Mesendoderm (in vitro differentiated cells): ENCODE results near the gene IKZF1. TPM values are rescaled to one million over a fixed set of nuclear protein-coding genes. Genes with fewer than 3 reads are reported as not detected.

Experiments used
- DNase-seq: peaks from one replicate; pipeline ENCODE4 v3.0.0; 2013
- H2AK5ac ChIP-seq: 2 replicates; pipeline ENCODE4 v1.6.1; 2013; ENCODE audit warnings: low read length, inconsistent platforms
- H2BK120ac ChIP-seq: 2 replicates; pipeline ENCODE4 v1.6.1; 2013; ENCODE audit warnings: low read depth, mild to moderate bottlenecking, low read length, moderate library complexity, mixed read lengths
- H2BK15ac ChIP-seq: replicated peaks from 2 replicates; pipeline ENCODE4 v1.6.1; 2013; ENCODE audit warnings: low read depth, mild to moderate bottlenecking, moderate library complexity
- H2BK5ac ChIP-seq: 2 replicates; pipeline ENCODE4 v1.6.1; 2013; ENCODE audit warnings: low read length, inconsistent platforms
- H3K18ac ChIP-seq: 2 replicates; pipeline ENCODE4 v1.6.1; 2013; ENCODE audit warnings: mild to moderate bottlenecking, low read length, mixed read lengths
- H3K23ac ChIP-seq: one replicate; pipeline ENCODE4 v1.6.1; 2013; ENCODE audit warnings: low read length
- H3K27ac ChIP-seq: 2 replicates; pipeline ENCODE4 v1.5.1; 2013; ENCODE audit warnings: low read depth, mild to moderate bottlenecking, inconsistent platforms, low read length, moderate library complexity
- H3K27me3 ChIP-seq: 2 replicates; pipeline ENCODE4 v1.6.1; 2013; ENCODE audit warnings: low read length, control low read depth, mild to moderate bottlenecking, inconsistent platforms; ENCODE audit not compliant: insufficient read depth, poor library complexity
- H3K36me3 ChIP-seq: 2 replicates; pipeline ENCODE4 v1.6.1; 2013; ENCODE audit warnings: low read length, inconsistent platforms; ENCODE audit not compliant: control insufficient read depth, insufficient read depth
- H3K4ac ChIP-seq: one replicate; pipeline ENCODE4 v1.6.1; 2013; ENCODE audit warnings: low read depth, mild to moderate bottlenecking, low read length, moderate library complexity
- H3K4me1 ChIP-seq: 2 replicates; pipeline ENCODE4 v1.6.1; 2013; ENCODE audit warnings: low read depth, low read length, inconsistent platforms; ENCODE audit not compliant: control insufficient read depth
- H3K4me2 ChIP-seq: 2 replicates; pipeline ENCODE4 v1.6.1; 2013; ENCODE audit warnings: low read length
- H3K4me3 ChIP-seq: 2 replicates; pipeline ENCODE4 v1.5.1; 2013; ENCODE audit warnings: mild to moderate bottlenecking, low read length
- H3K56ac ChIP-seq: one replicate; pipeline ENCODE4 v1.6.1; 2013; ENCODE audit warnings: low read length
- H3K79me1 ChIP-seq: 2 replicates; pipeline ENCODE4 v1.6.1; 2013; ENCODE audit warnings: low read length, inconsistent platforms
- H3K79me2 ChIP-seq: 2 replicates; pipeline ENCODE4 v1.6.1; 2013; ENCODE audit warnings: mild to moderate bottlenecking, low read length; ENCODE audit not compliant: control insufficient read depth, insufficient read depth
- H3K9ac ChIP-seq: 2 replicates; pipeline ENCODE4 v1.6.1; 2013; ENCODE audit warnings: low read length, inconsistent platforms
- H4K5ac ChIP-seq: one replicate; pipeline ENCODE4 v1.6.1; 2013; ENCODE audit warnings: low read length
- H4K8ac ChIP-seq: one replicate; pipeline ENCODE4 v1.6.1; 2013; ENCODE audit warnings: low read depth, mild to moderate bottlenecking, control low read depth, low read length, moderate library complexity
- WGBS: extraction: QIAGEN DNeasy Blood & Tissue Kit; methylation state at CpG from one replicate; pipeline ENCODE4 v1.1.7; 2013; ENCODE audit warnings: low lambda C conversion rate, missing lambda C conversion rate; ENCODE audit not compliant: insufficient coverage; ENCODE audit errors: extremely low coverage; 5-methylcytosine and 5-hydroxymethylcytosine counted together
- polyA plus RNA-seq, 2 experiments: library from polyadenylated mRNA; stranded (reverse); fragments of 200-250 nt; gene quantifications; one replicate each; pipeline ENCODE4 v1.2.3, GENCODE V29; 2013

IKZF1 gene
- polyA plus RNA-seq (2013, experiment 1 of 2): 0.29 TPM
- 0.31 TPM for polyA plus RNA-seq (2013, experiment 2 of 2)

DNA sequence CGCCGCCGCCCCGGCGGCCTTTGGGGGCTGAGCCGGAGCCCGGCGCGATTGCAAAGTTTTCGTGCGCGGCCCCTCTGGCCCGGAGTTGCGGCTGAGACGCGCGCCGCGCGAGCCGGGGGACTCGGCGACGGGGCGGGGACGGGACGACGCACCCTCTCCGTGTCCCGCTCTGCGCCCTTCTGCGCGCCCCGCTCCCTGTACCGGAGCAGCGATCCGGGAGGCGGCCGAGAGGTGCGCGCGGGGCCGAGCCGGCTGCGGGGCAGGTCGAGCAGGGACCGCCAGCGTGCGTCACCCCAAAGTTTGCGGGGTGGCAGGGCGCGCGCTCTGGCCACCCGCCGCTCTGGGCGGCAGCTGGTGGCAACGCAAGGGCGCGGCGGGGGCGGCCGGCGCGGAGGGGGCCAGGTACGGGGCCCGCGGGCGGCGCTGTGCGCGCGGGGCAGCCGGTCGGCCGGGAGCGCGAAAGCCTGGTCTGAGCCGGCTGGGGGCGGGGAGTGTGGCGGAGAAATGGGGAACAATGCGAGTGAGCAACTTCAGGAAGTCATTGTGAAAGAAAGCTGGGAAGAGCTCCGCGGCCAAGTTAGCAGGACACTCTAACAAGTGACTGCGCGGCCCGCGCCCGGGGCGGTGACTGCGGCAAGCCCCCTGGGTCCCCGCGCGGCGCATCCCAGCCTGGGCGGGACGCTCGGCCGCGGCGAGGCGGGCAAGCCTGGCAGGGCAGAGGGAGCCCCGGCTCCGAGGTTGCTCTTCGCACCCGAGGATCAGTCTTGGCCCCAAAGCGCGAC lies at the start of gene IKZF1:
Gene IKZF1, plus strand, starts transcription at position 588 of the 782 bp plus-strand sequence. CDS start 14,346 bp downstream, outside the sequence.
- Histone ChIP-seq H3K4me1 (no peaks in the 10 kb centered on the region), H3K79me1 (no peaks in the 10 kb centered on the region), H3K79me2 (no peaks in the 10 kb centered on the region), H3K27me3 (peaks cover 13% of the 10 kb centered on the region), H2BK15ac (no peak within 1 kb of the TSS), H3K4me3 (peak within 1 kb of the TSS; percentile 47), H3K18ac (peak within 1 kb of the TSS; percentile 44), H3K23ac (peak within 1 kb of the TSS; percentile 38), H3K36me3 (no peaks in the 10 kb centered on the region), H4K8ac (no peak within 1 kb of the TSS), H2BK120ac (no peak within 1 kb of the TSS), H4K5ac (no peak within 1 kb of the TSS), H3K27ac (no peak within 1 kb of the TSS), H3K9ac (peak within 1 kb of the TSS; percentile 63), H3K4me2 (peak within 1 kb of the TSS; percentile 78), H2AK5ac (no peak within 1 kb of the TSS), H3K4ac (no peak within 1 kb of the TSS), H3K56ac (peak within 1 kb of the TSS; percentile 83), H2BK5ac (no peak within 1 kb of the TSS)
- WGBS: no CpG with 5 or more reads among the region's 107 CpGs
- peak; percentile 66 for DNase-seq

DNA sequence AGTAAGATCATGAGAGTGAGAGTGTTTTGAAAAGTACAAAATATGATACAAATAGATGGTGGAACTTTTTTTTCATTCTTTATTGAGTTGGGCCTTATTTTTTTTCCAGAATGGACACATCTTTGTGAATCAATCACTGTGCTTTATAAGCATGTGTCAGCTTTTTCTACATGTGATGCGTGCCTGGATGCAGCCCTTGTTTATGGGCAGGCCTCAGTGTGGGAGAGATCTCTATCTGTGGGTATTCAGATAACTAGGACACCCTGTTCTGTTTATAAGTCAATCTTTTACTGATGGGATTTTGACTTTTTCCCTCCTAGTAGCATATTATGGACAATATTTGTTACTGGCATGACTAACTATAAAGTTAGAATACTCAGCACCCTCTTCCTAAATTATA lies 42.9 kb upstream of the IKZF1 start:
- Histone ChIP-seq H3K27me3 (no peaks in the 10 kb centered on the region), H3K23ac (no peak overlapping the region), H4K8ac (no peak overlapping the region), H3K27ac (no peak overlapping the region), H3K4ac (no peak overlapping the region), H2BK15ac (no peak overlapping the region), H3K18ac (no peak overlapping the region), H2BK5ac (no peak overlapping the region), H2AK5ac (no peak overlapping the region), H3K4me2 (no peak overlapping the region), H3K9ac (no peak overlapping the region), H3K79me1 (no peaks in the 10 kb centered on the region), H4K5ac (no peak overlapping the region), H3K4me1 (no peaks in the 10 kb centered on the region), H3K56ac (no peak overlapping the region), H3K36me3 (no peaks in the 10 kb centered on the region), H3K4me3 (no peak overlapping the region), H2BK120ac (no peak overlapping the region), H3K79me2 (no peaks in the 10 kb centered on the region)
- DNase-seq: no peak
- no CpG with 5 or more reads among the region's 1 CpG for WGBS

DNA sequence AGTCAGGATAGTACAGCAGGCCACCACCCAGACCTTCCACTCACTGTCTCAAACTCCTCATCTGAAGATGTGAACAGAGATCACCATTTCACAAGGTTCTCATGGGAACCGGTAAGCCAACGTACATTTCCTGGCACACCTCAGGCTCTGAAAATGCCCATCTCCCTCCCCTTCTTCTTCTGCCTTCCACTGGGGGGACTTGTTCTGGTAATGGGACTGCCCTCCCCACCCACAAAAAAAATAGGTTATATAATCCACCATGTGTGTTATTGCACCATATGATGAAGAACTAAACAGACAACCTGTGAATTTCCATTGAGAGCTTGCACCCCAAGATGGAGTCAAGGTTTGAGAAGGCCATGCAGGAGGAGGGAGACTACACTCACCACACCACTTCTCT lies 42.1 kb upstream of the IKZF1 start:
- H3K23ac ChIP-seq: no peak overlapping the region
- H2AK5ac ChIP-seq: no peak overlapping the region
- H3K4me3 ChIP-seq: no peak overlapping the region
- no peak overlapping the region for H3K27ac ChIP-seq
- no peak overlapping the region for H3K4ac ChIP-seq
- H4K8ac ChIP-seq: no peak overlapping the region
- H3K36me3 ChIP-seq: no peaks in the 10 kb centered on the region
- H3K79me2 ChIP-seq: no peaks in the 10 kb centered on the region
- no peaks in the 10 kb centered on the region for H3K79me1 ChIP-seq
- no peaks in the 10 kb centered on the region for H3K4me1 ChIP-seq
- H3K56ac ChIP-seq: no peak overlapping the region
- H4K5ac ChIP-seq: no peak overlapping the region
- no peak overlapping the region for H2BK5ac ChIP-seq
- no peak for DNase-seq
- WGBS: no CpG with 5 or more reads among the region's 2 CpGs
- H2BK120ac ChIP-seq: no peak overlapping the region
- H3K4me2 ChIP-seq: no peak overlapping the region
- H3K27me3 ChIP-seq: no peaks in the 10 kb centered on the region
- H3K18ac ChIP-seq: no peak overlapping the region
- no peak overlapping the region for H2BK15ac ChIP-seq
- no peak overlapping the region for H3K9ac ChIP-seq

DNA sequence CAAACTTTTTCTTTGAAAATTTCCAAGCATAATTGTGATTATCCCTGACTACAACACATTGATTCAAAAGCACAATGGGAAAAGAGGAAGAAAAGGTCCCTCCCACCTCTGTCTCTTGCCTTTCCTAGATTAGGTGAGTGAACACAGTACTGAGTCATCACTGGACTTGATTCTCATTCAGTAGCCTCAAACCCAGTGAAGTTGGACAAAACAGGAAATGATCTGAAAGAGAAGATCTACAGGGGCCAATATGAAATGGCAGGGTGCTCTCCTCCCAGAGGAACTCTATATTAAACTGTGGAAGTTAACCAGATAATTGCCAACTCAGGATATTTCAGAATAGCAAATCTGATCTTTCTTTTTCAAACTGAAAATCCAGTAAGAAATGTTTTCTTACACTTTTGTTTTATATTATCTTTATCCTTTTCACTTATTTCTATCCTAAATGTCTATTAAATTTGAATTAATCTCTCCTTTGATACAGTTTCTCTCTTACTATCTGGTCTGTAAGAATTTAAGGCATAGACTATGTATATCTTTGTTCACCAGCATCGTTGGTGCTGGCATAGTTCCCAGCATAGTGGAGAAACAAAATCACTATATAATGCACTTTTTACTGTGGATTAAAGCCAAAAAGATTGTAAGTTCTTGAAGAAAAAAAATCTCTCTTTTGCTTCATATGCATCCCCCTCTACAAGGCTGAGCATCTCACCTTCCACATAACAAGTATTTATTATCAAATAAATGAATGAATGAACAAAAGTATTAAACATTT lies 41.4 kb upstream of the IKZF1 start:
- H2AK5ac ChIP-seq: no peak overlapping the region
- H3K27me3 ChIP-seq: no peaks in the 10 kb centered on the region
- no peak overlapping the region for H3K56ac ChIP-seq
- H2BK120ac ChIP-seq: no peak overlapping the region
- no peaks in the 10 kb centered on the region for H3K79me2 ChIP-seq
- H3K18ac ChIP-seq: no peak overlapping the region
- H3K4me1 ChIP-seq: no peaks in the 10 kb centered on the region
- no peak for DNase-seq
- no peak overlapping the region for H3K4ac ChIP-seq
- no peak overlapping the region for H3K4me2 ChIP-seq
- H2BK5ac ChIP-seq: no peak overlapping the region
- whole genome bisulfite sequencing: no CpG with 5 or more reads among the region's 1 CpG
- no peak overlapping the region for H3K9ac ChIP-seq
- no peak overlapping the region for H4K5ac ChIP-seq
- H3K79me1 ChIP-seq: no peaks in the 10 kb centered on the region
- no peak overlapping the region for H3K27ac ChIP-seq
- no peak overlapping the region for H2BK15ac ChIP-seq
- H3K4me3 ChIP-seq: no peak overlapping the region
- H3K36me3 ChIP-seq: no peaks in the 10 kb centered on the region
- no peak overlapping the region for H4K8ac ChIP-seq
- no peak overlapping the region for H3K23ac ChIP-seq

DNA sequence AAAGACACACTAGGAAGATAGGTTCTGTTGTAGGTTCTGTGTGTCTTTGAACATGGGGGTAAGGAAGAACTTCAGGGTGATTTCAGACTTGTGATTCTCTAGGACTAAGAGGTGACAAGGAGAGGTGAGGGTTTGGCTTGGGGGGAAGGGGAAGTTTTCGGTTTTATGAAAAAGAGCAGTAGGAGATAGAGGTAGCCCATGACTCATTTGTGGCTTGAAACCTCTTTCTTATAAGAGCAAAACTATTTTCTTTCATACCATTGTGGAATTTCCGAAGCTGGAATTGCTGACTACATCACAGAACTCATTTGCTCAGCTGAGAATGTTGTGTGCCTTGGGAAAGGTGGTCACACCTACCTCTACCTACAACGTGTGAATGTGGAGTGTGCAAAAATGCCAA lies 39.6 kb upstream of the IKZF1 start:
- Histone ChIP-seq H3K27ac (no peak overlapping the region), H3K4me2 (no peak overlapping the region), H3K9ac (no peak overlapping the region), H2BK120ac (no peak overlapping the region), H3K27me3 (no peaks in the 10 kb centered on the region), H3K4me3 (no peak overlapping the region), H4K5ac (no peak overlapping the region), H4K8ac (no peak overlapping the region), H3K4me1 (no peaks in the 10 kb centered on the region), H3K79me1 (no peaks in the 10 kb centered on the region), H3K4ac (no peak overlapping the region), H3K56ac (no peak overlapping the region), H3K23ac (no peak overlapping the region), H2BK5ac (no peak overlapping the region), H3K36me3 (no peaks in the 10 kb centered on the region), H3K18ac (no peak overlapping the region), H3K79me2 (no peaks in the 10 kb centered on the region), H2AK5ac (no peak overlapping the region), H2BK15ac (no peak overlapping the region)
- peak; percentile 5 for DNase-seq
- WGBS: no CpG with 5 or more reads among the region's 3 CpGs
